Activated CD8-positive, alpha-beta T cell treated with anti-CD3 and anti-CD28 coated beads for 36 hours (primary cell): ENCODE measurements around the gene GRAMD1B. TPM values are rescaled to one million over a fixed set of nuclear protein-coding genes. Genes with fewer than 3 reads are reported as not detected.

Experiments
- ATAC-seq: fragments of 200-7000 bp; cut with Tn5 transposase; one replicate; pipeline ENCODE4 v1.10.0; 2021; ENCODE audit warnings: mild to moderate bottlenecking, moderate library complexity
- CTCF ChIA-PET: fragments of 350-600 bp; sonication (Branson Sonifier 250); formaldehyde crosslinking; loops from one replicate; lab custom pipeline; 2021; ENCODE audit warnings: antibody characterized with exemption; lab: Charles Lee
- POLR2A ChIA-PET: fragments of 350-600 bp; sonication (Branson Sonifier 250); formaldehyde crosslinking; loops from one replicate; lab custom pipeline; 2021; ENCODE audit warnings: antibody characterized with exemption; lab: Charles Lee
- DNase-seq: peaks from one replicate; pipeline ENCODE4 v3.0.0-alpha.2; 2020
- H3K27ac Mint-ChIP-seq: one replicate; pipeline ENCODE4 v1.8.0; 2021; ENCODE audit warnings: mild to moderate bottlenecking, mixed read lengths
- H3K27me3 Mint-ChIP-seq: one replicate; pipeline ENCODE4 v1.8.0; 2021; ENCODE audit warnings: mixed read lengths
- H3K36me3 Mint-ChIP-seq: one replicate; pipeline ENCODE4 v1.8.0; 2021; ENCODE audit warnings: low read depth, mixed read lengths
- H3K4me1 Mint-ChIP-seq: one replicate; pipeline ENCODE4 v1.8.0; 2021; ENCODE audit warnings: low read depth, mixed read lengths
- H3K4me3 Mint-ChIP-seq: one replicate; pipeline ENCODE4 v1.8.0; 2021; ENCODE audit warnings: mild to moderate bottlenecking, moderate library complexity, mixed read lengths
- H3K9me3 Mint-ChIP-seq: one replicate; pipeline ENCODE4 v1.8.0; 2021; ENCODE audit warnings: mixed read lengths
- CTCF ChIP-seq: fragments of 200-600 bp; IDR thresholded peaks from one replicate; pipeline ENCODE4 v1.8.0; 2022; ENCODE audit warnings: antibody characterized with exemption, mild to moderate bottlenecking
- intact Hi-C: fragments of 100-400 bp; cut with micrococcal nuclease; formaldehyde crosslinking; loops from one replicate; pipeline ENCODE4 v1.10.0; 2022
- total RNA-seq, 2 experiments: library from RNA; stranded (reverse); gene quantifications; one replicate each; pipeline ENCODE4 v1.2.3, GENCODE V29; 2021

Gene GRAMD1B
- total RNA-seq, 2 experiments from 2014 or later = 15.4 to 16.2 TPM

GRCh38 chr11:123481640-123482039, 51.6 kb downstream of the GRAMD1B start:
- POLR2A ChIA-PET = no interaction called here
- DNase-seq (no peak), ATAC-seq (no peak)
- no peak overlapping the region for H3K27ac Mint-ChIP-seq
- no peak overlapping the region for H3K4me3 Mint-ChIP-seq
- H3K27me3 Mint-ChIP-seq = no peaks in the 10 kb centered on the region
- no peaks in the 10 kb centered on the region for H3K9me3 Mint-ChIP-seq
- peaks cover 4% of the 10 kb centered on the region for H3K36me3 Mint-ChIP-seq
- no peak for TF ChIP-seq CTCF
- CTCF ChIA-PET = interaction anchor here (0.8 to 7.8 kb wide), 6 partner anchors 11 to 371 kb away, joined by 3 to 178 read pairs (median 3); no protein-coding TSS in a partner anchor
- H3K4me1 Mint-ChIP-seq = peaks cover 44% of the 10 kb centered on the region
- intact Hi-C loops = no loop called here

- no peak overlapping the region for H3K27ac Mint-ChIP-seq
- peaks cover 44% of the 10 kb centered on the region for H3K4me1 Mint-ChIP-seq
- ChIA-PET POLR2A (no interaction called here), CTCF (interaction anchor here (1.1 to 7.8 kb wide), 4 partner anchors 74 to 371 kb away, joined by 3 to 178 read pairs (median 10); no protein-coding TSS in a partner anchor)
- DNase-seq = no peak
- intact Hi-C loops = no loop called here
- no peak for ATAC-seq
- TF ChIP-seq CTCF = no peak
- H3K9me3 Mint-ChIP-seq = no peaks in the 10 kb centered on the region
- H3K27me3 Mint-ChIP-seq = no peaks in the 10 kb centered on the region
- H3K4me3 Mint-ChIP-seq = no peak overlapping the region
- peaks cover 4% of the 10 kb centered on the region for H3K36me3 Mint-ChIP-seq
These were observed 52.1 kb downstream of the GRAMD1B start for GRCh38 chr11:123482218-123482617.

- Mint-ChIP-seq H3K27ac (no peak overlapping the region), H3K27me3 (no peaks in the 10 kb centered on the region), H3K9me3 (no peaks in the 10 kb centered on the region), H3K4me3 (no peak overlapping the region), H3K36me3 (peaks cover 4% of the 10 kb centered on the region), H3K4me1 (peaks cover 41% of the 10 kb centered on the region)
- ATAC-seq = no peak
- POLR2A ChIA-PET = interaction anchor here (0.7 kb wide), 1 partner anchor 56 kb away, joined by 6 read pairs; no protein-coding TSS in a partner anchor
- DNase-seq = peak; percentile 26
- intact Hi-C loops = no loop called here
- TF ChIP-seq CTCF = no peak
- CTCF ChIA-PET = interaction anchor here (0.6 to 3.4 kb wide), 3 partner anchors 76 to 236 kb away, joined by 3 to 16 read pairs (median 4); no protein-coding TSS in a partner anchor
These were observed 53.0 kb downstream of the GRAMD1B start for GRCh38 chr11:123483058-123483457.

DNA sequence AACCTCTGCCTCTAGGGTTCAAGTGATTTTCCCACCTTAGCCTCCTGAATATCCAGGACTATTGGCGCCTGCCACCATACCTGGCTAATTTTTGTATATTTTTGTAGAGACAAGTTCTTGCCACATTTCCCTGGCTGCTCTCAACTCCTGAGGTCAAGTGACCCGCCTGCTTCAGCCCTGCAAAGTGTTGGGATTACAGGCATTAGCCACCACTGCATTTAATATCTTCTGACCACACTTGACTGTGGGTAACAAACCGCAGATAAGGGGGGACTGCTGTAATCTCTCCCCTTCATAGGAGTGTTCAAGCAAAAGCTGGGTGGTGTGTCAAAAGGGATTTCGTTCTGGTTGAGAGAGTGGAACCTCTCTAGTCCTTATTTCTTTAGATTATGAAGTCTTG, 53.4 kb downstream of the GRAMD1B start:
- Mint-ChIP-seq H3K27me3 (no peaks in the 10 kb centered on the region), H3K27ac (no peak overlapping the region), H3K4me1 (peaks cover 37% of the 10 kb centered on the region), H3K9me3 (no peaks in the 10 kb centered on the region), H3K36me3 (peaks cover 4% of the 10 kb centered on the region), H3K4me3 (no peak overlapping the region)
- POLR2A ChIA-PET = interaction anchor here (0.7 kb wide), 1 partner anchor 56 kb away, joined by 6 read pairs; no protein-coding TSS in a partner anchor
- TF ChIP-seq CTCF = no peak
- DNase-seq (no peak), ATAC-seq (no peak)
- intact Hi-C loops = no loop called here
- CTCF ChIA-PET = interaction anchor here (0.6 to 3.4 kb wide), 3 partner anchors 76 to 236 kb away, joined by 3 to 16 read pairs (median 4); no protein-coding TSS in a partner anchor

DNA sequence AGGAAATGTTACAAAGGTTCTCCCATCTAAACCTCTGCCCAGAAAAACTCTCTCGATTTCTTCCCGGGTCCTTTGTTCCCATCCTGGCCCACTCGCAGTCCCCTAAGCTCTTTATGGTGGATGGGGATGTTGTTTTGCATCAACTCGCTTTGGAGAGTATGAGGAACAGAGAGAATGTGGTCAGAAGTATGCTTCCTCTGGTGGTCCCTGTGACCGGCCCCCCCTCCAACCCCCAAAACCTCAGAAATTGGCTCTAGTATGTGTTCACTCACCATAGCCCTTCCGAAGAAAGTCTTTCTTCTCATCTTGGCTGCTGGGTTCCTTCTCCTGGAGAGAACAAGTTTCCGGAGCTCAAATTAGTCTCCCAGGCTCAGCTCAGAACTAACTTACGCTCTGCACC, 54.4 kb downstream of the GRAMD1B start:
- no peaks in the 10 kb centered on the region for H3K9me3 Mint-ChIP-seq
- no peak overlapping the region for H3K4me3 Mint-ChIP-seq
- ChIA-PET POLR2A (interaction anchor here (1.0 kb wide), 1 partner anchor 13 kb away, joined by 3 read pairs; no protein-coding TSS in a partner anchor), CTCF (interaction anchor here (0.9 to 3.4 kb wide), 4 partner anchors 19 to 96 kb away, joined by 3 to 16 read pairs (median 4); no protein-coding TSS in a partner anchor)
- H3K27ac Mint-ChIP-seq = no peak overlapping the region
- DNase-seq (no peak), ATAC-seq (no peak)
- peaks cover 4% of the 10 kb centered on the region for H3K36me3 Mint-ChIP-seq
- H3K27me3 Mint-ChIP-seq = no peaks in the 10 kb centered on the region
- peaks cover 28% of the 10 kb centered on the region for H3K4me1 Mint-ChIP-seq
- no peak for TF ChIP-seq CTCF
- intact Hi-C loops = no loop called here
